ENCODE results near the gene IQSEC3.
"Not testable (repeated sequence)": the region's sequence is repeated elsewhere in the genome, so short reads cannot be mapped to it uniquely, and the experiment has no call there.

Gene IQSEC3

DNA sequence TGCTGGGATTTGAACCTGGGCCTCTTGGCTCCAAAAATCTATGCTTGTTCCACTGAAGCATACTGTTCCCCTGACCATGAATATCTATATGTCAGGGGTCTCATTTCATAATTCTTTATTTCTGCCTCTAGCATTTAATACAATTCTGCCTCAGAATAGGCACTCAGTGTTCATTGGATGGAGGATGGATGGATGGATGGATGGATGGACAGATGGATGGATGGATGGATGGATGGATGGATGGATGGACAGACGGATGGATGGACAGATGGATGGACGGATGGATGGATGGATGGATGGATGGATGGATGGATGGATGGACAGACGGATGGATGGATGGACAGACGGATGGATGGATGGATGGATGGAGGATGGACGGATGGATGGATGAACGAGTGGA is 150.5 kb downstream of the IQSEC3 start:
- H2AFZ ChIP-seq (ENCODE audit: low read depth, low read length); H3K4me3 ChIP-seq (ENCODE audit: low read length); H3K4me1 ChIP-seq (ENCODE audit: insufficient read depth, low read length); H3K27me3 ChIP-seq (ENCODE audit: insufficient read depth, low read length); H3K9me3 ChIP-seq (ENCODE audit: low read length); H3K36me3 ChIP-seq (ENCODE audit: insufficient read depth, low read length): not testable (repeated sequence)

DNA sequence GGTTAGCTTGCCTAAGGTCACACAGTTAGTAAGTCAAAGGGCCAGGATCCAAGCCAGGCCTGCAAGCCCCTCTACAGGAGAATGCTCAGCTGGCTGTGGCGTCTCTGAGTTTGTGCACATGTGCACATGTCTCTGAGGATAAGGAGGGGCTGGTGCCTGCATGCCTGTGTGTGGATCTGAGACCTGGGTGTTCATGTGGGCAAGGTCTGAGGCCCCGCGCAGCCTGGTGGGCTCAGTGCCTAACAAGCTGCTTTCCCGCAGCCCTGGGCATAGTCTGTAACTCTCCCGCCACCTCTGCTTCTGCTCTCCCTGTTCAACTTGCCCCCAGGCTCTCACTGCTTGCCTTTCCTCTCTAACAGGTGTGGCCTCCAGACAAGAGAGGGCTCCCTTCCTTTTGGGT is 151.7 kb downstream of the IQSEC3 start:
- Histone ChIP-seq H3K4me1 (ENCODE audit: insufficient read depth, low read length) (no peaks in the 10 kb centered on the region), H2AFZ (ENCODE audit: low read depth, low read length) (no peak overlapping the region)

DNA sequence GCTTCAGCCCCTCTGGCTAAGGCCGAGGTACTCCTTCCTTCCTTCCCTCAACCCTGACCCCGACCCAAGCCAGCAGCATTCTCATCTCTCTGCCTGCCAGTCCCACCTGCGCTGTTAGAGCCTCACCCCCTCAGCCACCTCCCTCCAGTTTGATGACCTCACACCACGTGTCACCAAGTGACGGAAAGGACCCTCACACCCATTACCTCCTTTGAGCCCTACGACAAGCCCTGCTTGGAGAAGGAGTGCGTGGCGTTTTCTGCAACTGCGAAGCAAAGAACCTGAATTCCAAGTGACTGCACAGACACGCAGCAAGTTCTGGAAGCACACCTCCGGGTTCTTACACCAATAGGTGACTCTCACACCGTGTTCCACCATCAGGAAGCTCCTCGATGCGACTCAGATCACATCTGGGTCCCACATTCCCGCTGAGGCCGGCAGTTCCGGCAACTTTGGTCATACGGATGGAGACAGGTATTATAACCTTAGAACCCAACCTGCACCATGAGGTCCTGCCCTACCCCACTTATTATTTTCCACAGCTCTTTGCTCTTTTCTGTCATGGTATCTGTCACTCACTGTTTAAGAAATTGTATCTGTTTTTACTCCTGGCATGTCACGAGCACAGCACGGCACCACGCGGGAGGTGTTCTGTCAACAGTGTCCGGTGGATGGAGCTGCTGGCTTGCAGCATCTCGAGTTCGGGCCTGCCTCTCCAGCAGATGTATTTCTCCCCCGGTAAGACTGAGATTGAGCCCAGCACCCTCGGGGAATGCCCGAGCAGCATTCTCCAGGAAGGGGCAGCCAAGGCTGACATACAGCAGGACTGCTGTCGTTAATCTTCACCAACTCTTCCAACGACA is 152.4 kb downstream of the IQSEC3 start:
- no peaks in the 10 kb centered on the region for H3K4me1 ChIP-seq (ENCODE audit: insufficient read depth, low read length)
- H2AFZ ChIP-seq (ENCODE audit: low read depth, low read length): no peak overlapping the region
- H3K36me3 ChIP-seq (ENCODE audit: insufficient read depth, low read length): no peaks in the 10 kb centered on the region
- H3K4me3 ChIP-seq (ENCODE audit: low read length): no peak overlapping the region
- peaks cover 10% of the 10 kb centered on the region for H3K27me3 ChIP-seq (ENCODE audit: insufficient read depth, low read length)
- no peaks in the 10 kb centered on the region for H3K9me3 ChIP-seq (ENCODE audit: low read length)

More for the DNA sequence above, 151.7 kb downstream of the IQSEC3 start:
- H3K4me3 ChIP-seq (ENCODE audit: low read length): no peak overlapping the region
- H3K36me3 ChIP-seq (ENCODE audit: insufficient read depth, low read length): no peaks in the 10 kb centered on the region
- peaks cover 10% of the 10 kb centered on the region for H3K27me3 ChIP-seq (ENCODE audit: insufficient read depth, low read length)
- no peaks in the 10 kb centered on the region for H3K9me3 ChIP-seq (ENCODE audit: low read length)

DNA sequence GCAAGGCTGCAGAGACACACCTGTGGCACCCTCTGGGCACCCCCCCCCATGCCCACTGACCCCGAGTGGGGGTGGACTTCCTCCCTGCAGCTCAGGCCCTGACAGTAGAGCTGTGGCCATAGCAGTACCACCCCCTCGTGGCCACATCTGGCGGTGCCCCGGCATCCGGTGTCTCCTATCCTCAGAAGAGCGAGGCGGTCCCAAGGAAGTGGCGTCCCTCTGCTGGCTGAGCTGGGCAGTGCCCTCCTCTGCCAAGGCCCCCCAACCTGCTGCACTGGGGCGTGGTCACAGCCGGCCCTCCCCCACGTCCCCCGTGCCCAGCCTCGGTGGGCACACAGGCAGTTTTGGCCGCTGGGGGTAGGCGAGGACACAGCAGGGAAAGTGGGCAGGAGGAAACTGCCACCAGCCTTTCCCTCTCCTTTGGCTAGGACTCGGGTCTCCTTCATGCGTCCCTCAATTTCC is 153.4 kb downstream of the IQSEC3 start:
- Histone ChIP-seq H3K4me3 (ENCODE audit: low read length) (no peak overlapping the region), H3K36me3 (ENCODE audit: insufficient read depth, low read length) (no peaks in the 10 kb centered on the region), H3K27me3 (ENCODE audit: insufficient read depth, low read length) (peaks cover 6% of the 10 kb centered on the region), H3K9me3 (ENCODE audit: low read length) (no peaks in the 10 kb centered on the region), H2AFZ (ENCODE audit: low read depth, low read length) (no peak overlapping the region), H3K4me1 (ENCODE audit: insufficient read depth, low read length) (no peaks in the 10 kb centered on the region)

DNA sequence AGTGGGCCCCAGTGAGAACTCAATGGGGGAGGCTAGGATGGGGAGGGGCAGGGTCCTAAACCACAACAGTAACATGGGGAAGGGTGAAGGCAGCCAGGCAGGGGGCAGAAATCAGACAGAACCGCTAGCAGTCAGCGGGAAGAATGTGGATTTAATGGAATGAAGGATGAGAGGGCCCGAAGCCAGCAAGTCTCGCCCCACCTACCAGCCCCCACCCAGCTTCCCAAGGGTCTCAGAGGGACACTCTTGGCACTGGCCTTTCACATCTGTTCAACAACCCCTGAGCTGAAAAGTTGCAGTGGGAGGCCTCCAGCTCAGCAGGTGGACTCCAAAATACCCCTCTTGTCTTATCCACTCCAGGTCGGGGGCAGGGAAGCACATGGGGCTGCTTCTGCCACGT is 153.9 kb downstream of the IQSEC3 start:
- Histone ChIP-seq H3K27me3 (ENCODE audit: insufficient read depth, low read length) (peaks cover 7% of the 10 kb centered on the region), H3K4me3 (ENCODE audit: low read length) (no peak overlapping the region), H3K36me3 (ENCODE audit: insufficient read depth, low read length) (no peaks in the 10 kb centered on the region), H2AFZ (ENCODE audit: low read depth, low read length) (no peak overlapping the region), H3K4me1 (ENCODE audit: insufficient read depth, low read length) (no peaks in the 10 kb centered on the region), H3K9me3 (ENCODE audit: low read length) (no peaks in the 10 kb centered on the region)

DNA sequence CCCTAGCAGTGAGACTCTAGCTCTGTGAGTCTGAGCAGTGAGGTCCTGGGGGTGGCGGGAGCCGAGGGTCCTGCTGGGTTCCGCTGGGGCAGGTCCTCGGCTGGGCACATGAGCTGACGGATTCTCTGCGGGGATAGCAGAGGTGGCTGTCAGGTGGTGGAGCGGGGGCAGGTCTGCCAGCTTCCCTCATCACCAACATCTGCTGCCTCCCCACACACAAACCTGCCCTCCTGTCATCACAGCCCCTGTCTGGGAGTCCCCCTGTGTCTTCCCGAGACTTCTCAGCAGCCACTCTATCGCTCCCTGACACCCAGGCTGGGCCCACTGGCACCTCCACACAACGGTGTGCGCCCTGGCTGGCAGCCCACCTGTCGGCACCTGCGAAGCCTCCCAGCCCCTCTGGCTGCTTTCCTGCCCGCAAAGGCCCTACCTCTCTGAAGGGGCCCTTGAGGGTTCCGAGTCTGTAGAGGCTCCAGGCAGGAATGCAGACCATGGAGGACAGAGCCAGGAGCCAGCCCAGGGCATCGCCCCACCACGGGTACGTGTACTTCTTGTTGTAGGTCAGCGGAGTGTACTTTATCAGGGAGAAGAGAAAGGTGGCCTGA is 154.5 kb downstream of the IQSEC3 start:
- Histone ChIP-seq H3K27me3 (ENCODE audit: insufficient read depth, low read length) (peaks cover 7% of the 10 kb centered on the region), H3K4me3 (ENCODE audit: low read length) (no peak overlapping the region), H3K9me3 (ENCODE audit: low read length) (no peaks in the 10 kb centered on the region), H3K36me3 (ENCODE audit: insufficient read depth, low read length) (no peaks in the 10 kb centered on the region), H2AFZ (ENCODE audit: low read depth, low read length) (no peak overlapping the region), H3K4me1 (ENCODE audit: insufficient read depth, low read length) (no peaks in the 10 kb centered on the region)

DNA sequence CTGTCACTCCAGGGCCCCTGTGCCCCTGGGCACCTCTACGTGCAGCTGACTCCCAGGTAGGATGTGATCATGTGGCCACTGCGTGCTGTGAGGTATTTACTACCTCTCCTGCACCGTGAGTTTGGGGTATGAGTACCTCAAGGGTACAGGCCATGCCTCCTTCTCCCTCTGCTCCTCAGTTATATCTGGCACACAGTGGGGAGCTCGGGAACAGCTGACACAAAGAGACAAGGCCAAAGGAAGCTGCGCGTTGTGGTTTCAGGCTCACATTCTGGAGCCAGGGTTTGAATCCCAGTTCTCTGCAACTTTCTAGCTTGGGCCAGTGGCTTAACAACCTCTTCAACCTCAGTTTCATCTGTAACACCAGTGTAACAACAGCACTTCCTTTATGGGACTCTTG is 155.2 kb downstream of the IQSEC3 start:
- Histone ChIP-seq H3K27me3 (ENCODE audit: insufficient read depth, low read length) (peaks cover 7% of the 10 kb centered on the region), H3K4me3 (ENCODE audit: low read length) (no peak overlapping the region), H3K9me3 (ENCODE audit: low read length) (no peaks in the 10 kb centered on the region), H3K4me1 (ENCODE audit: insufficient read depth, low read length) (no peaks in the 10 kb centered on the region), H3K36me3 (ENCODE audit: insufficient read depth, low read length) (no peaks in the 10 kb centered on the region), H2AFZ (ENCODE audit: low read depth, low read length) (no peak overlapping the region)

DNA sequence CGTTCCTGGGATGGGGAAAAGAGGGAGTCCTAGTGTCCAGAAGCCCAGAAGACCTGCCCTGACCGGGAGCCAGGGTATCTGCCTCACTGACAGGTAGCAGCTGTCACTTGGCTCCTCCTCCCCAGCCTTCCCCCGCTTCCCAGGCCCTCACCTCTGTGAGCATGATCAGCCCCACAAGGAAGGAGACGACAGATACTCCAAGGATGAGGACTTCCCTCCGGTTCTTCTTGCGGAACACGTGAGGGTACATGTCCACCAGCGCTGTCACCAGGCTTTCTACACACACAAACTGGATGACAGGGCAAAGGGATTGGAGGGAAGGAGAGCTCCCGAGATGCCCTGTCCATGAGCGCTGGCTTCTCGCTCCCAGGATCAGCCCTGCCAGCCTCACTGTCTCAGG is 157.3 kb downstream of the IQSEC3 start:
- no peak overlapping the region for H2AFZ ChIP-seq (ENCODE audit: low read depth, low read length)
- H3K4me1 ChIP-seq (ENCODE audit: insufficient read depth, low read length): peaks cover 2% of the 10 kb centered on the region
- H3K36me3 ChIP-seq (ENCODE audit: insufficient read depth, low read length): no peaks in the 10 kb centered on the region
- H3K27me3 ChIP-seq (ENCODE audit: insufficient read depth, low read length): peaks cover 11% of the 10 kb centered on the region
- H3K4me3 ChIP-seq (ENCODE audit: low read length): no peak overlapping the region
- H3K9me3 ChIP-seq (ENCODE audit: low read length): no peaks in the 10 kb centered on the region

DNA sequence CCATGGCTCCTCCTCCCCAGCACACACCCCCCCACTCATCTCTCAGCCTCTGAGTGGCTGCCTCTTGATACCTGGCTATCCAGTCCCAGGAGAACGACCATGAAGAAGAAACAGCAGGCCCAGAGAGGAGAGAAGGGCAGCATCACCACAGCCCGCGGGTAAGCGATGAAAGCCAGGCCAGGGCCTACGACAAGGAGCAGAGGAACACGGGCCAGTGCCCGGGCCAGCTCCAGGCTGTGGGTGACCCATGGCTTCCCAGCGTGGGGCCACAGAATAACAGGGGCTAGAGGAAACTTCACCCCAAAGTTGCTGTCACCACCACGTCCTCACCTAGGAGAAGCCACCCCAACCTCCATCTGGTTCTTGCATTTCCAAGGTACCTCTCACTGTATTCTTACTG is 157.8 kb downstream of the IQSEC3 start:
- Histone ChIP-seq H3K9me3 (ENCODE audit: low read length) (no peaks in the 10 kb centered on the region), H3K4me1 (ENCODE audit: insufficient read depth, low read length) (peaks cover 7% of the 10 kb centered on the region), H3K36me3 (ENCODE audit: insufficient read depth, low read length) (no peaks in the 10 kb centered on the region), H3K27me3 (ENCODE audit: insufficient read depth, low read length) (peaks cover 12% of the 10 kb centered on the region), H3K4me3 (ENCODE audit: low read length) (no peak overlapping the region), H2AFZ (ENCODE audit: low read depth, low read length) (no peak overlapping the region)

DNA sequence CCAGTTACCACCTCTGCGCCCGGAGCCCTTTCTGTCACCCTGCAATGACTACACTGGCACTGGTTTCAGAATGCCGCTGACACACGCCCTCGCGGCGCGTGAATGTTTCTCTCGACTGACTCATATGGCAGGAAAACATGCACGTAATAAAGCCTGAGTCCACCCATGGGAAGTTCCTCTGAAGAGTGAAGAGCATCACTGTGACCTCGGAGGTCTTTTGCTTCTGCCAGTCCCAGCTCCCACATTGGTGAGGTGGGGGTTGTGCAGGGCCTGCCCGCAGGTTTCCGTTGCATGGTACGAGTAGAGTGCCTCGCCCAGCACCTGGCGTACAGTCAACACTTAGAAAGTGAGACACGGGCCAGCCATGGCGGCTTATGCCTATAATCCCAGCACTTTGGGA is 158.4 kb downstream of the IQSEC3 start:
- Histone ChIP-seq H3K27me3 (ENCODE audit: insufficient read depth, low read length) (peaks cover 14% of the 10 kb centered on the region), H3K4me3 (ENCODE audit: low read length) (no peak overlapping the region)

DNA sequence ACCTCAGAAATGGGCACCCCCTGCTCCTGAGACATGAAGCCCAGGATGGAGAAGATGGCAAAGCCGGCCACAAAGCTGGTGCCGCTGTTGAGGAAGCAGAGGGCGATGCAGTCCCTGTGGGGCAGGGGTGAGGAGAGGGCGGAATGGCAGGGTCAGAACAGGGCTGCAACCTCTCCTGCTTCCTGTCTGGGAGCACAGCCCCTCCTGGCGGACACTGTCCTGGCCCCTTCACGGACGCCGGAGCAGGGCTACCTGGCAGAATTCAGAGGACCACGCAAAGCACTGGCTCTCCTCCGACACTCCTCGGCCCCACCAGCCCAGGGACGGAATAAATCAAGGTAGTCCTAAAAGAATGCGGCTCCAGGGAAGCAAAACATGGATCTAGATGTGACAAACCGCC is 159.8 kb downstream of the IQSEC3 start:
- H3K27me3 ChIP-seq (ENCODE audit: insufficient read depth, low read length): peaks cover 14% of the 10 kb centered on the region

More for the DNA sequence above, 158.4 kb downstream of the IQSEC3 start:
- H3K9me3 ChIP-seq (ENCODE audit: low read length): no peaks in the 10 kb centered on the region
- peaks cover 14% of the 10 kb centered on the region for H3K4me1 ChIP-seq (ENCODE audit: insufficient read depth, low read length)
- H3K36me3 ChIP-seq (ENCODE audit: insufficient read depth, low read length): no peaks in the 10 kb centered on the region
- H2AFZ ChIP-seq (ENCODE audit: low read depth, low read length): no peak overlapping the region

DNA sequence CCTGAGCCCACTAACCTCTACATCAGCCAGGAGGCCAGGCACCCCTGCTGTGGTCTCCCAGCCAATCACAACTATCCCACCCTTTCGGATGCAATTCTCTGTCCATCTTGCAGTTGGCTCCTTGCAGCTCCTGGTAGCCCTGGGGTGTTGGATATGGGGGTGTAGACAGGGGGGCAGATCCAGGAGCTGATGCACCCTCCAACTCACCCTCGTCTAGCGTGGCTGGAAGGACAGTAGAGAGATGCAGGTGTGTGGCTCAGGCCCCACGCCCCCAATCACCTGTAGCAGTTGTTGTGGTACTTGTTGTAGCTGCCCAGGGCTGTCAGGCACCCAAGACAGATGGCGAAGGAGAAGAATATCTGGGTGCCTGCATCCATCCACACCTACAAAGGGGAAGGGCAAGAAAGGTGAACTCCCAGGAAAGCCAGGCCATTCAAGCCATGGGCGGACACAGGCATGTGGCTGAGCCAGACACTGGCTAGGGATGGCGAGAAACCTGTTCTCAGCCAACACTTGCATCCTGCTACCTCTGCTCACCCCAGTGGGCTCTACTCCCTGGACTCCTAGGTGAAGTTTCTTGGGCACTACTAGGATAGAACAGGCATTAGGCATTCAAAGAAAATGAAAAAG is 160.8 kb downstream of the IQSEC3 start:
- Histone ChIP-seq H2AFZ (ENCODE audit: low read depth, low read length) (no peak overlapping the region), H3K9me3 (ENCODE audit: low read length) (no peaks in the 10 kb centered on the region), H3K4me3 (ENCODE audit: low read length) (no peak overlapping the region), H3K4me1 (ENCODE audit: insufficient read depth, low read length) (peaks cover 22% of the 10 kb centered on the region), H3K27me3 (ENCODE audit: insufficient read depth, low read length) (peaks cover 17% of the 10 kb centered on the region), H3K36me3 (ENCODE audit: insufficient read depth, low read length) (no peaks in the 10 kb centered on the region)

More for the DNA sequence above, 159.8 kb downstream of the IQSEC3 start:
- H3K36me3 ChIP-seq (ENCODE audit: insufficient read depth, low read length): no peaks in the 10 kb centered on the region
- peaks cover 21% of the 10 kb centered on the region for H3K4me1 ChIP-seq (ENCODE audit: insufficient read depth, low read length)
- no peaks in the 10 kb centered on the region for H3K9me3 ChIP-seq (ENCODE audit: low read length)
- no peak overlapping the region for H2AFZ ChIP-seq (ENCODE audit: low read depth, low read length)
- no peak overlapping the region for H3K4me3 ChIP-seq (ENCODE audit: low read length)

Data from neuron (in vitro differentiated cells).